Fibroblast of lung (primary cell): Measurements from ENCODE around the gene DTD1. TPM values are rescaled to one million over a fixed set of nuclear protein-coding genes. Genes with fewer than 3 reads are reported as not detected.

Source experiments
- DNase-seq, 2 donors: peaks; one replicate each; pipeline versions ENCODE4 v3.0.0 to v3.0.0-alpha.2; 2010; ENCODE audit warnings: low read depth in 2 of 2
- H2AFZ ChIP-seq: 2 replicates; pipeline ENCODE4 v1.5.1; 2012; ENCODE audit warnings: low read length, control low read depth, inconsistent platforms
- H3K27ac ChIP-seq: 2 replicates; pipeline ENCODE4 v1.5.1; 2011; ENCODE audit warnings: low read length, control low read depth; ENCODE audit not compliant: insufficient read depth
- H3K27me3 ChIP-seq: 2 replicates; pipeline ENCODE4 v1.5.1; 2011; ENCODE audit warnings: mild to moderate bottlenecking, low read length; ENCODE audit not compliant: control insufficient read depth, insufficient read depth
- H3K36me3 ChIP-seq: 2 replicates; pipeline ENCODE4 v1.5.1; 2011; ENCODE audit warnings: low read length; ENCODE audit not compliant: control insufficient read depth, insufficient read depth
- H3K4me1 ChIP-seq: 2 replicates; pipeline ENCODE4 v1.5.1; 2011; ENCODE audit warnings: low read length; ENCODE audit not compliant: control insufficient read depth, insufficient read depth; ENCODE audit errors: extremely low read depth
- H3K4me2 ChIP-seq: 2 replicates; pipeline ENCODE4 v1.5.1; 2011; ENCODE audit warnings: low read length, control low read depth; ENCODE audit not compliant: insufficient read depth; ENCODE audit errors: extremely low read depth
- H3K4me3 ChIP-seq, 4 experiments: fragments of 200-600 bp in 1 of 4; sonication (generic) in 1 of 4; replicated peaks in 1 of 4; 2 replicates each; pipeline ENCODE4 v1.5.1; 2011 to 2016; ENCODE audit warnings: low read length in 4 of 4, low read depth in 3 of 4, mild to moderate bottlenecking in 3 of 4, control low read depth in 2 of 4, inconsistent platforms in 1 of 4, mixed read lengths in 1 of 4; ENCODE audit not compliant: insufficient read depth in 1 of 4; ENCODE audit errors: control extremely low read depth in 1 of 4
- H3K79me2 ChIP-seq: 2 replicates; pipeline ENCODE4 v1.5.1; 2012; ENCODE audit warnings: mild to moderate bottlenecking, low read length, inconsistent platforms; ENCODE audit not compliant: control insufficient read depth, insufficient read depth
- H3K9ac ChIP-seq: 2 replicates; pipeline ENCODE4 v1.5.1; 2011; ENCODE audit warnings: mild to moderate bottlenecking, low read length, control low read depth; ENCODE audit not compliant: insufficient read depth
- H3K9me3 ChIP-seq: 2 replicates; pipeline ENCODE4 v1.5.1; 2012; ENCODE audit warnings: low read depth, low read length; ENCODE audit not compliant: control insufficient read depth, insufficient read depth
- H4K20me1 ChIP-seq: 2 replicates; pipeline ENCODE4 v1.5.1; 2011; ENCODE audit warnings: low read length; ENCODE audit not compliant: control insufficient read depth, insufficient read depth; ENCODE audit errors: extremely low read depth
- CTCF ChIP-seq, 2 donors: IDR thresholded peaks in 1 of 2; conservative IDR thresholded peaks in 1 of 2; 1 replicate in 1 of 2; 2 replicates in 1 of 2; pipeline ENCODE4 v1.5.1; 2011 to 2012; ENCODE audit warnings: low read length in 2 of 2, control low read depth in 1 of 2, inconsistent platforms in 1 of 2, low read depth in 1 of 2, mild to moderate bottlenecking in 1 of 2
- EZH2 ChIP-seq: IDR thresholded peaks from 2 replicates; pipeline ENCODE4 v1.5.1; 2012; ENCODE audit warnings: low read length, control low read depth, mild to moderate bottlenecking; ENCODE audit errors: missing control alignments
- polyA plus RNA-seq, 2 donors: library from polyadenylated mRNA; depleted of rRNA in 1 of 2; stranded (reverse) in 1 of 2; unstranded in 1 of 2; fragments of >200 nt; gene quantifications; 2 replicates each; pipeline ENCODE4 v1.2.1, GENCODE V29; 2011 to 2012; ENCODE audit warnings: missing spikeins in 1 of 2
- total RNA-seq: library from RNA; depleted of rRNA; stranded (reverse); fragments of >200 nt; gene quantifications from 2 replicates; pipeline ENCODE4 v1.2.1, GENCODE V29; 2014

The DTD1 gene
- total and polyA plus RNA-seq, 2 donors (not counting 1 experiment from before 2014, with no cell fraction given) = 60.8 to 71.0 TPM

DNA sequence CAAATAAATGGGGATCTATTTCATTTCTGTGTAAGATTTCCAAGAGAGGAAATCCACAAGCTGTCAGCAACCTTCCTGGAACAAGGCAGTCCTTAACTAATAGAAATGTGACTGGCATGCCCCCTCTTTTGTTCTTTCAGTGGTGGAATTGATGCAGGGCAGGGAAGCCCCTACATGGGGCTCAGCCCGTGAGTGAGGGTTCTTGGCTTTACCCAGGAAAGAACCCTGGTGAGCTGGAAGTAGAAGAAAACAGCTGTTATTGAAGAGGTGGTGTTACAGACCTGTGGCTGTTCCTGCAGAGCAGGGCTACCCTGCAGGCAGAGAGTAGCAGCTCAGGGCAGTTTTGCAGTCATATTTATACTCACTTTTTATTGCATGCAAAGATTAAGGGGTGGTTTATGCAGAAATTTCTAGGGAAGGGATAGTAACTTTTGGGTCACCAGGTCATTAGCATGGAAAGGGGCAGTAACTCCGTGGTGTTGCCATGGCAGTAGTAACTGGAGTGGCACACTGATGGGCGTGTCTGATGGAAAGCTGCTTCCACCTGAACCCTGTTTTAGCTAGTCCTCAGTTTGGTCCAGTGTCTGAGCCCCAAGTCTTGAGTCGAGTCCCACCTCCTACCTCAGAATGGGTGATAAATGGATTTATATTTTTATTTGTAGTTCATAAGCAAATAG lies 137.1 kb downstream of the DTD1 start:
- Histone ChIP-seq H3K9me3 (no peaks in the 10 kb centered on the region), H3K4me2 (no peak overlapping the region), H4K20me1 (no peaks in the 10 kb centered on the region), H3K36me3 (no peaks in the 10 kb centered on the region), H3K4me1 (peaks cover 5% of the 10 kb centered on the region), H3K4me3 (no peak overlapping the region), H3K9ac (no peak overlapping the region), H3K79me2 (no peaks in the 10 kb centered on the region), H3K27ac (no peak overlapping the region), H2AFZ (no peak overlapping the region), H3K27me3 (no peaks in the 10 kb centered on the region)
- DNase-seq = no peak
- TF ChIP-seq EZH2 (no peak), CTCF (conservative IDR thresholded peaks at IDR 0.05 in 1 of 2, IDR thresholded peaks at IDR 0.05 in 1 of 2; ENCODE audit: low read depth in 1 of 2, low read length in 2 of 2) (no peak)

DNA sequence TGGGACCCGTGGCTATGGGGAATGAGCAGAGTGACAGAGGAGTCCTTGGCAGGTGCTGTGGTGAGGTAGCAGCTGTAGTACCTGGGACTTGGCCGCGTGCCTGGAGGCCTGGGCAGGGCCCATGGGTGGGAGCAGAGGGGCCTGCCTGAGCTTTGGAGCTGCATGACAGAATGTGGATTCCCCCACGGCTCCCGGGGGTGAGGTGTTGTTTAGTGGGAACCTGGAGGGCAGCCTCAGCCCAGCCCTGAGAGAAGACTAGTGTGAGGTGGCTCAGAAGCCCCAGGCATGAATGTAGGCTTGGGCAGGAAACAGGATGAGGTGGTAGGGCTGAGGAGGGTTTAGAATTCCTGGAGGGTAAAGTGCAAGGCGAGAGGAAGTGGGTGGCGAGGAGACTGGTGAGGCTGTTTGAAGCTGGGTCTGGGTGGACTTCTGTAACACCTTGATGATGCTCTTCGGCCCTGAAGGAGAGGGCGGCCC lies 139.2 kb downstream of the DTD1 start:
- H3K9ac ChIP-seq = no peak overlapping the region
- H2AFZ ChIP-seq = no peak overlapping the region
- no peak for DNase-seq
- no peaks in the 10 kb centered on the region for H3K79me2 ChIP-seq
- no peaks in the 10 kb centered on the region for H3K36me3 ChIP-seq
- H3K4me1 ChIP-seq = peaks cover 3% of the 10 kb centered on the region
- no peaks in the 10 kb centered on the region for H3K27me3 ChIP-seq
- H4K20me1 ChIP-seq = no peaks in the 10 kb centered on the region
- no peak overlapping the region for H3K27ac ChIP-seq
- H3K4me3 ChIP-seq = no peak overlapping the region
- H3K4me2 ChIP-seq = no peak overlapping the region
- H3K9me3 ChIP-seq = no peaks in the 10 kb centered on the region
- no peak for TF ChIP-seq CTCF (conservative IDR thresholded peaks at IDR 0.05 in 1 of 2, IDR thresholded peaks at IDR 0.05 in 1 of 2; ENCODE audit: low read depth in 1 of 2, low read length in 2 of 2)
- TF ChIP-seq EZH2 = no peak

DNA sequence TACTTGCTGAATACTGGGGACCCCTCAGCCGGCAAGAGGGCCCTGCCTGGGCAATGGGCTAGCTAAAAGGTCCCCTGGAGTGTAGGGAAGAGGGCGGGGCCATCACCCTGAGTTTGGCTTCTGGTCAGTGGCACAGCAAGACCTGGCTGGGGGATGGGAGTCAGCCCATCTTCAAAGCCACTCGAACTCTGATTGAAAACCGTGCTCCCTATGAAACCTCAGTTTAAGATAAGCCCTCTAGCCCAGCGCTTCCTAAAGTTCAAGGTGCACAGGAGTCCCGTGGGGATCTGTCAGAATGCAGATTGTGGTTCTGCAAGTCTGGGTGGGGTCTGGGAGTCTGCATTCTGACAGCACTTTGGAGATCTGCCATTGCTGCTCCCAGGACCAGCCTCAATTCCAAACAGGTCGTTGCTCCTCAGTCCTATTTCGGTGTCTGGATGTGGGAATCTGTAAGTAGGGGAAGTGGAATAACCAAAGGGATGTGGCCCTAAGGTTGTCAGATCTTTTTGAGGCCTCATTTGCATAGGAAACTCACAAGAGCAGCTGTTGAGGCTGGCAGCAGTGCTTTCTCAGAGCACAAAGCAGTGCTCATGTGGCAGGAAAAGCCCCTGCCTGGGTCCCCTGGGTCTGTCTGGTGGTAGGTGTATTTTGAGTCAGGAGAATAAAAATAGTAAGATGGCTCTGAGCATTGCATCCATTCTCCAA lies 140.5 kb downstream of the DTD1 start:
- Histone ChIP-seq H2AFZ (no peak overlapping the region), H3K9me3 (no peaks in the 10 kb centered on the region), H3K4me2 (no peak overlapping the region), H3K4me1 (no peaks in the 10 kb centered on the region), H4K20me1 (no peaks in the 10 kb centered on the region), H3K4me3 (no peak overlapping the region), H3K36me3 (no peaks in the 10 kb centered on the region), H3K27ac (no peak overlapping the region), H3K9ac (no peak overlapping the region), H3K79me2 (no peaks in the 10 kb centered on the region), H3K27me3 (no peaks in the 10 kb centered on the region)
- DNase-seq = no peak
- no peak for TF ChIP-seq EZH2
- no peak for TF ChIP-seq CTCF (conservative IDR thresholded peaks at IDR 0.05 in 1 of 2, IDR thresholded peaks at IDR 0.05 in 1 of 2; ENCODE audit: low read depth in 1 of 2, low read length in 2 of 2)
